Panc1 (cell line): ENCODE data around the gene DDX49. TPM values are rescaled to one million over a fixed set of nuclear protein-coding genes. Genes with fewer than 3 reads are reported as not detected.

Experiments
- ATAC-seq: fragments of 200-7000 bp; cut with Tn5 transposase; 2 replicates; pipeline ENCODE4 v1.9.1; 2020; ENCODE audit warnings: mild to moderate bottlenecking, moderate library complexity
- BruUV-seq: library from RNA; stranded (reverse); fragments of 400-500 nt; replicated peaks from 2 replicates; lab custom pipeline; 2021; lab: Mats Ljungman, UMichigan
- CTCF ChIA-PET: fragments of 300-600 bp; sonication (Branson Sonifier 250); formaldehyde crosslinking; loops from one replicate; lab custom pipeline; 2022; ENCODE audit warnings: antibody characterized with exemption; lab: Charles Lee
- POLR2A ChIA-PET: fragments of 300-600 bp; sonication (Branson Sonifier 250); formaldehyde crosslinking; loops from one replicate; lab custom pipeline; 2022; ENCODE audit warnings: antibody characterized with exemption; lab: Charles Lee
- DNase-seq: peaks from one replicate; pipeline ENCODE4 v3.0.0-alpha.2; 2010; ENCODE audit warnings: low read depth, low spot score
- H3K27ac ChIP-seq: 2 replicates; pipeline ENCODE4 v1.5.1; 2011; ENCODE audit warnings: mild to moderate bottlenecking, low read length, inconsistent platforms
- H3K27me3 ChIP-seq: fragments of 200-500 bp; sonication (Bioruptor generic); 2 replicates; pipeline ENCODE4 v1.6.0; 2014; ENCODE audit warnings: low read length, inconsistent platforms; ENCODE audit not compliant: control insufficient read depth, insufficient read depth
- H3K36me3 ChIP-seq: fragments of 200-500 bp; sonication (Bioruptor generic); 2 replicates; pipeline ENCODE4 v1.5.1; 2014; ENCODE audit warnings: inconsistent platforms, mild to moderate bottlenecking, low read length, moderate library complexity; ENCODE audit not compliant: control insufficient read depth, insufficient read depth
- H3K4me1 ChIP-seq: 2 replicates; pipeline ENCODE4 v1.5.1; 2011; ENCODE audit warnings: inconsistent platforms, mild to moderate bottlenecking, low read length, moderate library complexity; ENCODE audit not compliant: control insufficient read depth, insufficient read depth
- H3K4me3 ChIP-seq, 2 experiments: 2 replicates each; pipeline ENCODE4 v1.5.1; 2011 to 2012; ENCODE audit warnings: low read depth in 2 of 2, low read length in 2 of 2, mild to moderate bottlenecking in 2 of 2, inconsistent platforms in 1 of 2, moderate library complexity in 1 of 2
- H3K9me3 ChIP-seq: fragments of 200-500 bp; sonication (Bioruptor generic); 2 replicates; pipeline ENCODE4 v1.5.1; 2014; ENCODE audit warnings: low read depth, mild to moderate bottlenecking, inconsistent platforms, low read length, moderate library complexity; ENCODE audit not compliant: control insufficient read depth, insufficient read depth
- POLR2AphosphoS5 ChIP-seq: IDR thresholded peaks from 2 replicates; pipeline ENCODE4 v1.6.1; 2012; ENCODE audit warnings: mild to moderate bottlenecking, low read depth, low read length, moderate library complexity
- SIN3A ChIP-seq: IDR thresholded peaks from 2 replicates; pipeline ENCODE4 v1.6.1; 2012; ENCODE audit warnings: low read depth, mild to moderate bottlenecking, low read length, moderate library complexity, borderline replicate concordance; ENCODE audit not compliant: insufficient read depth
- TCF7L2 ChIP-seq: IDR thresholded peaks from 2 replicates; pipeline ENCODE4 v1.6.1; 2011; ENCODE audit warnings: mild to moderate bottlenecking, low read depth, low read length, inconsistent platforms
- in situ Hi-C: cut with HindIII; loops from 2 replicates; pipeline ENCODE4 v1.10.0; 2016; ENCODE audit warnings: low sequenced_read_pairs, low pct_unique_long_range_greater_than_20kb
- intact Hi-C: fragments of 100-400 bp; cut with micrococcal nuclease; formaldehyde crosslinking; loops from one replicate; pipeline ENCODE4 v1.10.0; 2022; ENCODE audit not compliant: unreplicated experiment
- total RNA-seq: library from RNA; stranded (reverse); gene quantifications from one replicate; pipeline ENCODE4 v1.2.1, GENCODE V29; 2021; ENCODE audit not compliant: unreplicated experiment
- TF ChIP-seq, protein P1 (sequence below): fragments of 450-650 bp; IDR thresholded peaks from 2 replicates; pipeline ENCODE4 v1.5.1; 2017; ENCODE audit warnings: mild to moderate bottlenecking
- TF ChIP-seq, protein P2 (sequence below), 2 experiments: IDR thresholded peaks; 2 replicates each; pipeline ENCODE4 v1.6.1; 2011 to 2012; ENCODE audit warnings: low read depth in 2 of 2, control low read depth in 1 of 2, low read length in 1 of 2, mild to moderate bottlenecking in 1 of 2, moderate library complexity in 1 of 2; ENCODE audit not compliant: insufficient read depth in 1 of 2

The DDX49 gene
- total RNA-seq, 1 experiment from 2014 or later = 41.5 TPM

DNA sequence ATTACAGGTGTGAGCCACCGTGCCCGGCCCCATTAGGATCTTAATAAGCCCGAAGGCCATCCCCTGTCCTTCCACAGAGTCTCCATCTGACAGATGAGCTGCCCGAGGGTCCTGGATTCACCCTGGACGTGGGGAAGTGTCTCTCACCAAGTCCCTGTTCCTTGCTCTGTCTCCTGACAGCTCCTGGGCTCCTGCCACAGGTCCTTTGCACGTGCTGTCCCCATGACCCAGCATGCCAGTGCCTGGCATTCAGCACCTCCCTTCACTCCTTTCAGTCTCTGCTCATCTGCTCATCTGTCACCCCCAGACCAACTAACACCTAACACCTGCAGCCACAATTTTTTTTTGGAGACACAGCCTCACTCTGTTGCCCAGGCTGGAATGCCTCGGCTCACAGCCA, 38.0 kb upstream of the DDX49 start:
- intact Hi-C loops (no loop called here), in situ Hi-C loops (no loop called here)
- H3K9me3 ChIP-seq = no peaks in the 10 kb centered on the region
- no TSS peak for BruUV-seq
- POLR2A ChIA-PET = no interaction called here
- H3K4me3 ChIP-seq = no peak overlapping the region
- CTCF ChIA-PET = interaction anchor here (0.7 kb wide), 1 partner anchor 101 kb away, joined by 3 read pairs; no protein-coding TSS in a partner anchor
- no peak for DNase-seq
- H3K4me1 ChIP-seq = no peaks in the 10 kb centered on the region
- H3K27ac ChIP-seq = no peak overlapping the region
- H3K27me3 ChIP-seq = no peaks in the 10 kb centered on the region
- TF ChIP-seq TCF7L2 (no peak), SIN3A (no peak), POLR2AphosphoS5 (no peak)
- TF ChIP-seq, protein P1, sequence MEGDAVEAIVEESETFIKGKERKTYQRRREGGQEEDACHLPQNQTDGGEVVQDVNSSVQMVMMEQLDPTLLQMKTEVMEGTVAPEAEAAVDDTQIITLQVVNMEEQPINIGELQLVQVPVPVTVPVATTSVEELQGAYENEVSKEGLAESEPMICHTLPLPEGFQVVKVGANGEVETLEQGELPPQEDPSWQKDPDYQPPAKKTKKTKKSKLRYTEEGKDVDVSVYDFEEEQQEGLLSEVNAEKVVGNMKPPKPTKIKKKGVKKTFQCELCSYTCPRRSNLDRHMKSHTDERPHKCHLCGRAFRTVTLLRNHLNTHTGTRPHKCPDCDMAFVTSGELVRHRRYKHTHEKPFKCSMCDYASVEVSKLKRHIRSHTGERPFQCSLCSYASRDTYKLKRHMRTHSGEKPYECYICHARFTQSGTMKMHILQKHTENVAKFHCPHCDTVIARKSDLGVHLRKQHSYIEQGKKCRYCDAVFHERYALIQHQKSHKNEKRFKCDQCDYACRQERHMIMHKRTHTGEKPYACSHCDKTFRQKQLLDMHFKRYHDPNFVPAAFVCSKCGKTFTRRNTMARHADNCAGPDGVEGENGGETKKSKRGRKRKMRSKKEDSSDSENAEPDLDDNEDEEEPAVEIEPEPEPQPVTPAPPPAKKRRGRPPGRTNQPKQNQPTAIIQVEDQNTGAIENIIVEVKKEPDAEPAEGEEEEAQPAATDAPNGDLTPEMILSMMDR = no peak
- TF ChIP-seq, protein P2, sequence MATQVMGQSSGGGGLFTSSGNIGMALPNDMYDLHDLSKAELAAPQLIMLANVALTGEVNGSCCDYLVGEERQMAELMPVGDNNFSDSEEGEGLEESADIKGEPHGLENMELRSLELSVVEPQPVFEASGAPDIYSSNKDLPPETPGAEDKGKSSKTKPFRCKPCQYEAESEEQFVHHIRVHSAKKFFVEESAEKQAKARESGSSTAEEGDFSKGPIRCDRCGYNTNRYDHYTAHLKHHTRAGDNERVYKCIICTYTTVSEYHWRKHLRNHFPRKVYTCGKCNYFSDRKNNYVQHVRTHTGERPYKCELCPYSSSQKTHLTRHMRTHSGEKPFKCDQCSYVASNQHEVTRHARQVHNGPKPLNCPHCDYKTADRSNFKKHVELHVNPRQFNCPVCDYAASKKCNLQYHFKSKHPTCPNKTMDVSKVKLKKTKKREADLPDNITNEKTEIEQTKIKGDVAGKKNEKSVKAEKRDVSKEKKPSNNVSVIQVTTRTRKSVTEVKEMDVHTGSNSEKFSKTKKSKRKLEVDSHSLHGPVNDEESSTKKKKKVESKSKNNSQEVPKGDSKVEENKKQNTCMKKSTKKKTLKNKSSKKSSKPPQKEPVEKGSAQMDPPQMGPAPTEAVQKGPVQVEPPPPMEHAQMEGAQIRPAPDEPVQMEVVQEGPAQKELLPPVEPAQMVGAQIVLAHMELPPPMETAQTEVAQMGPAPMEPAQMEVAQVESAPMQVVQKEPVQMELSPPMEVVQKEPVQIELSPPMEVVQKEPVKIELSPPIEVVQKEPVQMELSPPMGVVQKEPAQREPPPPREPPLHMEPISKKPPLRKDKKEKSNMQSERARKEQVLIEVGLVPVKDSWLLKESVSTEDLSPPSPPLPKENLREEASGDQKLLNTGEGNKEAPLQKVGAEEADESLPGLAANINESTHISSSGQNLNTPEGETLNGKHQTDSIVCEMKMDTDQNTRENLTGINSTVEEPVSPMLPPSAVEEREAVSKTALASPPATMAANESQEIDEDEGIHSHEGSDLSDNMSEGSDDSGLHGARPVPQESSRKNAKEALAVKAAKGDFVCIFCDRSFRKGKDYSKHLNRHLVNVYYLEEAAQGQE (IDR thresholded peaks at IDR 0.05; ENCODE audit: insufficient read depth in 1 of 2, low read depth in 2 of 2, low read length in 1 of 2) = no peak
- no peak for ATAC-seq
- H3K36me3 ChIP-seq = no peaks in the 10 kb centered on the region

DNA sequence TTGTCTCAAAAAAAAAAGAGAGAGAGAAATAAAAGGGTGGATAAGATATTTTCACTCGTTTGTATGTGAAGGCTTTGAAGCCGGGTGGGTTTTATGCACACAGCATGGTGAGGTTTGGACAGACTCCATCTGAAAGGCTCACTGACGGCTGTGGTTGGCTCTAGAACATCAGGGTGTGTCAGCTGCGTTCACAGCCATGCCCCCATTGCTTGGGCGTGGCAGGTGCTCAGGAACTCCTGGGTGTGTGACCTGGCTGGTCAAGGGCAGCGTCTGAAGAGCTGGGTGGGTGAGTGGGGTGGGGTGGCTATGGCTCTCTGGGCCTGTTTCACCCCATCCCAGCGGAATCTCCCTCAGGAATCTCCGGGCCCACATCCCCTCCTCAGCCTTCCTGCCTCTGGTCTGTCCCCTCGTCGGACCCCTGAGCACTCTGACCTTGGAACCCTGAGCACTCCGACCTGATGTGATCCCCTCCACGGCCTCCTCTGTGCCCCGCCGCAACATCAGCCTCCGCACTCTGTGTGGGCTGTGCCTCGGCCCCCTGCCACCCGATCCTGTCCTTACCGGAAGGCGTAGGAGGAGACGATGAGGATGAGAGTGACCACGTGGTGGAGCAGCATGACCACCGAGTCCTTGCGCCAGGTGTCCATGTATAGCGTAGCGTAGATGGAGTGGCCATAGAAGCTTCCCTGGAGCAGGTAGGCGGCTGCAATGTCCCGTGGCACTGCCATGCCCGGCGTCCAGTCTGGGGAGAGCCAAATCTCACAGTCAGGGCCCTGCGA, 35.8 kb upstream of the DDX49 start:
- Histone ChIP-seq H3K36me3 (no peaks in the 10 kb centered on the region), H3K27ac (no peak overlapping the region), H3K4me1 (no peaks in the 10 kb centered on the region), H3K27me3 (no peaks in the 10 kb centered on the region), H3K9me3 (no peaks in the 10 kb centered on the region), H3K4me3 (no peak overlapping the region)
- no TSS peak for BruUV-seq
- POLR2A ChIA-PET = no interaction called here
- CTCF ChIA-PET = no interaction called here
- no peak for TF ChIP-seq SIN3A
- TF ChIP-seq, protein P2 (IDR thresholded peaks at IDR 0.05; ENCODE audit: insufficient read depth in 1 of 2, low read depth in 2 of 2, low read length in 1 of 2) = no peak
- TF ChIP-seq, protein P1 = no peak
- no peak for TF ChIP-seq POLR2AphosphoS5
- TF ChIP-seq TCF7L2 = no peak
- no peak for DNase-seq
- in situ Hi-C loops = no loop called here
- ATAC-seq = no peak
- intact Hi-C loops = no loop called here
